HG02885 (cell line): ENCODE data around the gene FBXO46.

Source experiments
- ATAC-seq: cut with Tn5 transposase; IDR thresholded peaks from one replicate; pipeline ENCODE4 v1.9.1; 2021; ENCODE audit warnings: mild to moderate bottlenecking; ENCODE audit not compliant: unreplicated experiment, poor library complexity

Gene FBXO46, protein sequence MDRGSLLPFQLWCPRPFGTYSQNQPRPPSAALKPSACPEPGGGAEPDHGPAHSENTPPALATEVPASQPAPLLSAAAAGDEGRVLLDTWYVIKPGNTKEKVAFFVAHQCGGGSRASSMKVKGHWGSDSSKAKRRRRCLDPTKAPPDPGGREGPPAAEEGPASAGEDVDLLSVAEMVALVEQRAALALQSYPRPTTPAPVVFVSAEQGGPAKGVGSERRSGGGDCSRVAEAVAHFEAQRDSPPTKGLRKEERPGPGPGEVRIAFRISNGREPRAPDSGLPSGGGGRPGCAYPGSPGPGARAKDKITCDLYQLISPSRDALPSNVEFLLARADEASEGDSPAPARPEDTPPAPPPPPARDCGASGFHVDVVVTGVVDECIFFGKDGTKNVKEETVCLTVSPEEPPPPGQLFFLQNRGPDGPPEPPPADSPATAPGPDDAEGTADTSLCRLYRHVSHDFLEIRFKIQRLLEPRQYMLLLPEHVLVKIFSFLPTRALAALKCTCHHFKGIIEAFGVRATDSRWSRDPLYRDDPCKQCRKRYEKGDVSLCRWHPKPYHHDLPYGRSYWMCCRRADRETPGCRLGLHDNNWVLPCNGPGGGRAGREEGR

DNA sequence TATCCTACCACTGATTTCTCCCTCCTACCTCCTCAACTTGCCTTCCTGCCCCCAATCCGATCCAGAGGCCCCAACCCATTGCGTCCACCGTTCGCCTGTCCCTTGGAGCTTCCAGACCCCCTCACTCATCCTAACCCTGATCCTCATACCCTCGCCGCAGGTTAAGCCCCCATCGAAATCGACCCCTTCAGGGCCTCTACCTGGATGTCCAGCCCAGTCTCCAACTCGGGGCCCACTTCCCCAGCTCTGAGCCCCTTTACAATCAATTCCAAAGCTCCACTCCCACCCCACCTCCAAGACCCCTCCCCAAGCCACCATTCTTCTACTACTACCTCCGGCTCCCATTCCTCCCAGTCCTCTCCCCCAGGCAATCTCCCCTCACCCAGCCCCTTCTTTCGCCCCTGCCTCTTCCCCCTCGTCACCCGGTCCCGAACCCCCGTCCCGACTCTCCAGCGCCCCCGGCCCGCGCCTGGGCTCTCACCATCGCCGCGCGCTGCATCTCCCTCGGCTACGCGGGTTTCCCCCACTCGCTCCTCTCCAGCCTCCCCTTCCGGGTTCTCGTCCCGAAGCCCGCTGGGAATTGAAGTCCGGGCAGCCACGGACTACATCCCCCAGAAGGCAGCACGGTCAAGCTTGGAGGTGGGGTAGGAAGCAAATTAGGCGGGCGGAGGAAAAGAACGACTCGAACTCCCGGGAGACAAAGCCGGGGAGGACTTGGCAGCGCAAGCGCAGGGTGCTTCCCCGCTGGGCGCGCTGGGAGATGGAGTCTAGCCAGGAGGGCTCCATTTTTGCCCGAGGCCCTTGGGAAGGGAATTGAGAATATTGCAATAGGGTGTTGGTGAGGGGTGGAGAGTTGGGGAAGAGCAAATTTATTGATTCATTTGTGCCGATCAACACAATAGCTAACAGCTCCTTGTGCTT is at the start of gene FBXO46:
TSS of gene FBXO46 (minus strand) at position 529 of the 921 bp plus-strand sequence. CDS start 17,401 bp downstream, outside the sequence.
- peak; percentile 94 for ATAC-seq

DNA sequence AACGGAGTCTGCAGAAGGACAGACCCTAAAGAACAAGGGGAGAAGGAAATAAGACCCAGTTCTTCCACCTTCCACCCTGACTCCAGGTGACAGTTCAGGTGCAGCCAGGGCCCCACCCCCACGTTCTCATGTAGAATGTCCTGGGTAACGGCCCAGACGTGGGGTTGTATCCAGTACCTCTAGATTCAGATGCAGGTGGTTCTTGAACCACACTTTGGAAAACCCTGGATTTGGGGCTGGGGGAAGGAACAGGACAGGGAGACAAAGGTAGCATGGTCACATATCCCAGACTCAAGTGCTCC is 49.4 kb upstream of the FBXO46 start:
- no peak for ATAC-seq

DNA sequence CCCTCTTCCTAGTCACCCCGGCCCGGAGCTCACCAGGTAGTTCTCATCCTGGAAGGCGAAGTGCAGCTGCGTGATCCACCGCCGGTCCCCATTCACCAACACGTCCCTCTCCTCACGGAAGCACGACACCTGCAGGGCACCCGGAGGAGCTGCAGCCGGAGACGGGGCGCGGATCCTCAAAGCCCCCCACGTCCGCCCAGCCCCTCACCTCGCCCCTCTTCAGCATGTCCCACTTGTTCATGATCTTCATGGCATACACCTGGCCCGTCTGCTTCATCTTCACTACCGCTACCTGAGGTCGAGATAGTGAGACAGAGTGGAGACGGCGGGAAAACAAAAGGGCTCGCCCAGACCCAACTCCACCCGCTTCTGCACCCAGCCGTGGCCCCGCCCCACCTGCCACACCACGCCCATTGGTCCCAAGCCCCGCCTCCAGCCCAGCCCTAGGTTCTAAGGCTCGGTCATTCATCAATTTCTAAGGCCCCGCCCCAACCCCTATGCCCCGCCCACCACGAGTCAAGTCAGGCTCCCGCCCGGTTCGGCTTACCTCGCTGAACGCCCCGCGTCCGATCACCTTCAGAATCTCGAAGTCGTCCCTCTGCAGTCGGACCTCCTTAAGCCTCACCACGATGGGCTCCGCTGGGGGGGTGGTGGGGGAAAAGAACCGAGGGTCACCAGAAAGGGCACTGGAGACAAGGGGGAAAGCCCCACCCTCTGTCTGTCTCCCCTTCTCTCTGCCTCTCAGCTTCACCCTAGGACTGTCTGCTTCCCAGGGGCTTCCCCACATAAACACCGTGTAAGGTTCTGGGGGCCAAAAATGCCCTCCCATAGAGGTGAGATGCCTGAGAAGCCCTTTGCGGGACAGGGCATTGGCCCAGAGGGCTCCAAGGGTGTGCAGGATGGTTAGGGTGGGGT is 48.8 kb upstream of the FBXO46 start:
- ATAC-seq, result peak; percentile 86

DNA sequence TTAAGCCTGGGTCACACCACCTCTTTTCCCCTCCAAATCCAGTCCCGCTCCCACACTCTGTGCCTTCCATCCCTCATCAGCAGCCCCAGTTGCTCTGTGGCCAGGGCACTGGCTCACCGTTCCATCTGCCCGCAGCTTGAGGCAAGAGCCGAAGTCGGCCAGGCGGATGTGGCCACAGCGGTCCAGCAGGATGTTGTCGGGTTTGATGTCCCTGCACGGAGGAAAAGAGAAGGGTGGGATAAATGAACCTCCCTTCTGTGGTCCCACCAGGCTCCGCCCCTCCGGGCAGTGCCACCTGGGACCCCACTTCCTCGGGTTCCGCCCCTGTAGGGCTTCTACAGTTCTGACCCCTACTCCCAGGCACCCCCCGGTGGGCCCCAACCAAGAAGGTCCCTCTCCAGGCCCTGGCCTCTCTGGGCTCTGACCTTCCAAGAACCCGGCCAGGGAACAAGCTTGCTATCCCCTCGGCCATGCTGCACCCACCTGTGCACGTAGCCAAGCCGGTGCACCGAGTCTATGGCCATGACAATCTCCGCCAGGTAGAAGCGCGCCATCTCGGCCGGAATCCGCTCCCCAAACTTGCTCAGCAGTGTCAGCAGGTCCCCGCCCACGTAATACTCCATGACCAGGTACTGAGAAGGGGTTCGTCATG is 47.4 kb upstream of the FBXO46 start:
- ATAC-seq, result no peak

DNA sequence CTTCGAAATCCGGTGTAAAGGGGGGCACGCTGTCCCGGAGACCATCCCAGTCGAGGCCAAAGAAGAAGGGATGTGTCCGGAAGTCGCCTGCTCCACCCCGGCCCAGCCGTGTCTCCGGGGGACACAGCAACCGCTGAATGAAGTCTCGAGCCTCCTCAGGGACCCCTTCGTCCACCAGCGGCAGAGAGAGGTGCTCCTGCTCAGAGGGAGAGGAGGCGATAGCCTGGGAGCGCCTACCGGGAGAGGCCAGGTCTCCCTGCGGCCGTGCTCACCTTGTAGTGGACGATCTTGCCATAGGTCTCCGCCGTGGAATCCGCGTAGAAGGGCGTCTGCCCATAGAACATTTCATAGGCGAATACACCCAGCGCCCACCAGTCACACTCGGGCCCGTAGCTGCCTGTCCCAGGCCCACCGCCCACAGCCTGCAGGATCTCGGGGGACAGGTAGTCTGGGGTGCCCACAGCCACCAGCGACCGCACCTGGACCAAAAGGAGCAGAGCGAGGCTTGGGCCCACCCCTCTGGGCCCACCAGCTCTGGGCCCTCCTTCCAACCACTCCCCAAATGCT is 46.8 kb upstream of the FBXO46 start:
- no peak for ATAC-seq

DNA sequence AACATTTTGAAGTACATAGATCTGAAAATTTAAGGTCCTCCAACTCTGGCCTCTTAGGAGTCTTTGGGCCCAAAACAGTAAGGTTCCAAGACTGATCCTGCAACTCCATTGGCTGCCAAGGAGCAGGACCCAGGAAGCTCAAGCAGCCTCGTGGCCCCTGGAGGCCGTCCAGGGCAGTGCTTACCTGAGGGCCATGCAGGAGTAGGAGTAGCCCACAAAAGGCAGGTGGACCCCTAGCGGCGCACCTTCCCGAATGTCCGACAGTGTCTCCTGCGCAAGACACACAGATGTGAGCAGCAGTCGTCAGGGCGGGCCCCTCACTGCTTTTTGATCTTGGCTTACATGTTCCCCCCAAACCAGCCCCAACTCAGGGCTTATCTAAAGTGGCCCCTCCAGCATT is 44.1 kb upstream of the FBXO46 start:
- ATAC-seq, result no peak

DNA sequence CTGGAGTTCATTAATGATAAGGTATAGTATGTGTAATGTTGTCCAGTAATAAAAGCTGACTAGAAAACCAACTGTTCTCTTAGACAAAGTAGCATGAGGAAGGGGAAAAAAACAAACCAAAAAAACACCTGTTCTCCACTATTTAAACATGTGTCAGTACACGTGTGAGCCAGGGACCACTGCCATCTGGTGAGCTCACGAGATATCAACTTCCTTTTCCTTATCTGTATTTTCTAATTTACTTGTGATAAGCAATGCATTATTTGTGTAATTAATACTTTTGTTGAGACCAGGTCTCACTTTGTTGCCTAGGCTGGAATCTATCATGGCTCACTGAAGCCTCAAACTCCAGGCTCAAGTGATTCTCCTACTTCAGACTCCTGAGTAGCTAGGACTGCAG is 42.7 kb upstream of the FBXO46 start:
- no peak for ATAC-seq

DNA sequence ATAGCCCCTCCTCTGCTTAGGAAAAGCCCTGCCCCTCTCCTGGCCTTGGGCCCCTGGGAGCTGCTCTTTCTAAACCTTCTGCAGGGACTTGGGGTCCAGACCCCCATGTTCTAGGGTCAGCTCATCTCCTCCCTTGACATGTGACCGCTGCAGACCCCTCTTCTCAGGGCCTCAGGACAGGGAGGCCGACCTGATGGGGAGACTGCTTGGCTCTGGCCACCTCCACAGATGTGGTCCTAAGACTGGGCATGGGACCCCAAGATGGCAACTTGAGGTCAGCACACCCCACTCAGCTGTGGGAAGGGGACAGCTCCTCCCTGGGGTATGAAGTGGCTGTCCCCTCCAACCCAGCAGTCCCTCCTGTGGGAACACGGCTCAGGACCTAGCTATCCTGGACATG is 42.2 kb upstream of the FBXO46 start:
- ATAC-seq, result no peak

DNA sequence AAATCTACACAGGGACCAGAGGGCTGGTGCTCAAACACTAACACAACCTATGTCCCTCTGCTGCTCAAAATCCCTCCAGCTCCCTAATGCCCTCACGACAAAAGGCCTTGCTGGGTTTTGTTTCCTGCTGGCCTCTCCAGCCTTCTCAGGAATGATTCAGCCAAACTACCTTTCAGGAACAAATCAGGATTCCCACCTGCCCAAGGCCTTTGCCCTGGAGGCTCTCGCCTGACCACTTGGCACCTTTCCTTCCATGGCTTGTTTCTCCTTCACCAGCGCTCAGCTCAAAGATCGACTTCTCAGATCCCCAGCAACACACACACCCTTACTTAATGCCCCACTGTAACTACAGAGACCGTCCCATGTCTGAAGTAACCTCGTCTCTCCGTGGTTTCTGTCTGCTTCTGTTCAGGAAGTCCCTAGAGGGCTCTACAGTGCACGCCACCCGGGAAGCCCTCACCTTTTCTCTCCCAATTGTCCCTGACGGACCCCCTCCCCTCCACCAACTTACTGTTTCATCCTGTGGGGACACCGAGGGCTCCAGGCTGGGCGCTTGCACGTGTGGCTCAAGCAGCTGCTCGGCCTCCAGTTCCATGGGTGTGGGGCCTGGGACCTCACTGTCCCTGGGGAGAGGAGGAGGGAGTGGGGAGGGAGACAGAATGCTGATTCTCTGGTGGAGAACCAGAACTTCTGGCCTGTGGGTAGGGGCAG is 41.6 kb upstream of the FBXO46 start:
- ATAC-seq, result no peak

DNA sequence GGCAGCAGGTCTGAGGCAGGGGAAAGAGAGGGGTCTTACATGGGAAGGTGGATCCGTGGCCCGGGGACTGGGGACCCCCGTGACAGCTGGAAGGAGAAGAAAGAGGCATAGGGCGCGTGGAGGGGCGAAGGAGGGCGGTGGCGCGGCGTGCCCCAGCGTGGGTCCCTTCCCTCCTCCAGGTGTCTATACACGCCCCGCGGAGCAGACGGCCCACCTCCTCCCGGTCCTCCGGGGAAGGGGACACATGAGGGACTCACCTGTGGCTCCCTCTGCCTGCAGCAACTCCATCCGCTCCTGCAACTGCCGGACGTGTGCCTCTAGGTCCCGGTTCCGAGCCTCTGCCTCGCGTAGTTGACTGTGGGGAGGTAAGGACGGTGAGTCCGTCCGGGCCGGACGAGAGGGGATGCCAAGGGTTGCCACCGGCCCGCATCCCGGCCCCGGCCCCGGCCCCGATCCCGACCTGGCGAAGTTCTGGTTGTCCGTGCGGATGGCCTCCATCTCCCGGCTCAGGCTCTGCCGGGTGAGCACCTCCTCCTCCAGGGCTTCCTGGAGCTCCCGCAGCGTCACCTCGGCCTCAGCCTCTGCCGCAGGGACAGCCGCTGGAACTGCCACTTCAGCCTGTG is 40.7 kb upstream of the FBXO46 start:
- no peak for ATAC-seq

DNA sequence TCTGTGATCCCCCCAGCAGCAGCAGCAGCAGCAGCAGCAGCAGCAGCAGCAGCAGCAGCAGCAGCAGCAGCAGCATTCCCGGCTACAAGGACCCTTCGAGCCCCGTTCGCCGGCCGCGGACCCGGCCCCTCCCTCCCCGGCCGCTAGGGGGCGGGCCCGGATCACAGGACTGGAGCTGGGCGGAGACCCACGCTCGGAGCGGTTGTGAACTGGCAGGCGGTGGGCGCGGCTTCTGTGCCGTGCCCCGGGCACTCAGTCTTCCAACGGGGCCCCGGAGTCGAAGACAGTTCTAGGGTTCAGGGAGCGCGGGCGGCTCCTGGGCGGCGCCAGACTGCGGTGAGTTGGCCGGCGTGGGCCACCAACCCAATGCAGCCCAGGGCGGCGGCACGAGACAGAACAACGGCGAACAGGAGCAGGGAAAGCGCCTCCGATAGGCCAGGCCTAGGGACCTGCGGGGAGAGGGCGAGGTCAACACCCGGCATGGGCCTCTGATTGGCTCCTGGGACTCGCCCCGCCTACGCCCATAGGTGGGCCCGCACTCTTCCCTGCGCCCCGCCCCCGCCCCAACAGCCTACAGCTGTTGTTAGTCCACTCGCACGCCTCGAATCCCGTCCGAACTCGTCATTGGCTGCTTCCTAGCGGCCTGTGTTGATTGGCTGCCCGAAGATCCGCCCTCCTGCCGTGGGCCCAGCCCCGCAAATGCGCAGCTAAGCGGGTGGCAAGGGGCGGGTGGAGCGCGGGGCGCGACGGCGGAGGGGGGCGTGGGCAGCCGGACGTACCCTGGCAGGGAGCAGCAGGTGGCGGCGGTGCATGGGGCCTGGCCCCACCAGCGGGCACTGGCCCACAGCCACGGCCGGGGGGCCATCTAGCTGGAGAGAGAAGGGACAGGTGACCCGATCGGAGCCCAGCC is 39.8 kb upstream of the FBXO46 start:
- ATAC-seq, result peak; percentile 57

DNA sequence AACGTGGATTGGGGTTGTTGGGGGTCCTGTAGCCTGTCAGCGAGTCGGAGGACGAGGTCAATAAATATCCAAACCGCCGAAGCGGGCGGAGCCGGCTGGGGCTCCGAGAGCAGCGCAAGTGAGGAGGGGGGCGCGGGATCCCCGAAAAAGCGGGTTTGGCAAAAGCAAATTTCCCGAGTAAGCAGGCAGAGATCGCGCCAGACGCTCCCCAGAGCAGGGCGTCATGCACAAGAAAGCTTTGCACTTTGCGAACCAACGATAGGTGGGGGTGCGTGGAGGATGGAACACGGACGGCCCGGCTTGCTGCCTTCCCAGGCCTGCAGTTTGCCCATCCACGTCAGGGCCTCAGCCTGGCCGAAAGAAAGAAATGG is 39.1 kb upstream of the FBXO46 start:
- ATAC-seq, result no peak

DNA sequence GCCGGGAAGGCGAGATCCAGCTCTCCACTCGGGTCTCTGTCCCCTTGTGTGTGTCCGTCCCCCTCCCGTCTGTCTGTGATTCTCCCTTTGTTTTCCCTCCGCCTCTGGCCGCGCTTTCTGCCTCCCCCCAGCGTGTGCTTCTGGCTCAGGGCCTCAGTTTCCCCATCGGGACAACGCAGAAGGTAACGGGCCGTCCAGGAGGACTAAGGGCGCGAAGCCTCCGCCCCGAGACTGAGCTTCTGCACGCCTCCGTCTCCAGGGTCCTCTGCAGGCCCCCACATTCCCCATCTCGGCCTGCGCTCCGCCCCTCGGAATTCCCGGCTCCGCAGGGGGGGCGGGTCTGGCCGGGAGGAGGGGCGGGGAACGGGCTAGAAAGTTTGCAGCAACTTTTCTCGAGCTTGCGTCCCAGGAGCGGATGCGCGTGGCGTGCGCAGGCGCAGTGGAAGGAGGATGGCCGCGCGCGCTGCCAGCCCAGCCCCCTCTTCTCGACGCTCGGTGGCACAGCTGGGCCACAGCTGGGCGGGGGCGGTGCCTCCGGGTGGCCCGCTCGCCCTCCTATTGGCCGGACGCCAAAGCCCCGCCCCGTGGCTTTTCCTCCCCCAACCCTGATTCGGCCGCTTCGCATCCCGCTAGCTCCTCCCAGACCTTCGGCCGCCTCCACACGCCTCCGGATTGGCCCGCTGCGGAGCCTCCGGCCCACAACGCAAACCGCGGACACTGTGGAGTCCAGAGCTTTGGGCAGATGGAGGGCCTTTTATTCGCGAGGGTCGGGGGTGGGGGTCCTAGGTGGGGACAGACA is 38.5 kb upstream of the FBXO46 start, which contains the start of gene SIX5:
TSS of gene SIX5 (minus strand) at position 269 of the 799 bp plus-strand sequence. CDS start 408 bp downstream, outside the sequence.
- ATAC-seq, result peak; percentile 65

DNA sequence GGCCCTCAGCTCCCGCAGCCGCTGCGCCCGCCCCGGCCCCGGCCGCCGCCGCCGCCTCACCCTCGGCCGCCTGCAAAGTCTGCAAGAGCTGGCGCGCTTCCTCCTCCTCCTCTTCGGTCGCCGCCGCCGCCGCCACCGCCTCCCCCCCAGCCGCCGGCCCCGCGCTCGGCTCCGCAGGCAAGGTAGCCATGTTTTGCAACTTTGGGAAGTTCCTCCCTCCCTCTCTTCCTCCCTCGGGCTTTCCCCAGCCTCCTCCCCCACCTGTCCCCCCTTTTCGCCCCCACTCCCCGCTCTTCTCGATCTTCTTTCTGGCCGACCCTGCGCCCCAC is 37.9 kb upstream of the FBXO46 start:
- no peak for ATAC-seq

DNA sequence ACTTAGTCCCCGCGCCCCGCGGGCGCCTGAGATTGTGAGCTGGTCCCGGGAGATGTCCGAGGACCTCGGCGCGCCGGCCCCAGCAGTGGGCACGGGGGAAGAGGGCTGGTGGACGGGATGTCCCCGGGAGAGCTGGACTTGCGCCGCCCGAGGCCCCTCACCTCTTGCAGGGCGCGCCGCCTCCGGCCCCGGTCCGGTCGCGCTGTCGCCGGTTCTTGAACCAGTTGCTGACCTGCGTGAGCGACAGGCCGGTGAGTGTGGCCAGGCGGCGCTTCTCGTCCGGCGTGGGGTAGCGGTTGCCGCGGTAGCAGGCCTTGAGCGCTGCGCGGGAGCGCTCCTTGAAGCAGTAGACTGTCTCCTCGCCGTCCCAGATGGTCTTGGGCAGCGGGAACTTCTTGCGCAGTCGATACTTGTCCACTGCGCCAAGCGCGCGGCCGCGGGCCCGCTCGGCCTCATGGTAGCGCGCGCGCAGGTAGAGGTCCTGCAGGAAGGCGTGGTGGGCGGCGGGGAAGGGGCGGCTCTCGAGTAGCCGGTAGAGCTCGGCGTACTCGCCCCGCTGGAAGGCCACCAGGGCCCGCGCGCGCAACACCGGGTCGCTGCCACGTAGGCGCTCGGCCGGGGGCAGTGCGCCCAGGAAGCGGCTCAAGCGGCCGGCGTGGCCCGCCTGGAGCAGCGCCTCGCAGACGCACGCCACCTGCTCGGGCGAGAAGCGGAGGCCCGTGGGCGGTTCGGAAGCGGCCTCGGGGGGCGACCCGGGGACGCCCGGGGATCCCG is 37.4 kb upstream of the FBXO46 start:
- ATAC-seq, result no peak

DNA sequence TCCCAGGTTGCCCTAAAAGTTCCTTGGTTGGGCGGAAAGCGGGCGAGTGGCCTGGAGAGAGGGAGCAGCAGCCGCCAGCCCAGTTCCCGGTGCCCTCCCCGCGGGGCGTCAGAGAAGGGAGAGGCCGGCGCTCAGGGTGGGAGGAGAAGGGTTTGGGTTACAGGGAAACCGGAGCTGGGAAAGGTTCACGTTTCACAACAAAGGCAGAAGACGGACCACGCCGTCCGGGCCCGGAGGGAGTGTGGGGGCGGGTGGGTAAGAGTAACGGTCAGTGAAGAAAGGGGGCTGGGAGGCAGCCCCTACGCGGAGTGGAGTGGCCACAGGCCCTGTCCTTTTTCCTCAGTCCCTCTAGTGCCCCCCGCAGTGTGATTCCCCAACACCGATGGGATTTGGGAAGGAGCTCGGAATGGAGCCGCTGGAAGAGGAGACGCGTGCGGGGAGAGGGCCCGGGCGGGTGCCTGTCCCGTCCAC is 36.7 kb upstream of the FBXO46 start:
- ATAC-seq, result no peak
